GM19023 (cell line): ENCODE results near the gene OAT.
"Not testable (repeated sequence)": the region's sequence is repeated elsewhere in the genome, so short reads cannot be mapped to it uniquely, and the experiment has no call there.

Experiments used
- ATAC-seq: cut with Tn5 transposase; IDR thresholded peaks from one replicate; pipeline ENCODE4 v1.9.1; 2021; ENCODE audit warnings: mild to moderate bottlenecking, moderate library complexity; ENCODE audit not compliant: unreplicated experiment

The OAT gene

GRCh38 chr10:124379609-124380193 is 39.0 kb downstream of the OAT start:
- ATAC-seq: no peak

- no peak for ATAC-seq
Measured at GRCh38 chr10:124378881-124379471, 39.7 kb downstream of the OAT start.

GRCh38 chr10:124378271-124378670 is 40.5 kb downstream of the OAT start:
- no peak for ATAC-seq

- no peak for ATAC-seq
Measured at GRCh38 chr10:124377101-124377500, 41.6 kb downstream of the OAT start.

GRCh38 chr10:124376411-124376810 is 42.3 kb downstream of the OAT start:
- ATAC-seq: no peak

- no peak for ATAC-seq
Measured at GRCh38 chr10:124375691-124376090, 43.0 kb downstream of the OAT start.

GRCh38 chr10:124375353-124375614 is 43.4 kb downstream of the OAT start:
- ATAC-seq: no peak

GRCh38 chr10:124374535-124375352 is 44.0 kb downstream of the OAT start:
- ATAC-seq: no peak

- no peak for ATAC-seq
Measured at GRCh38 chr10:124372899-124373298, 45.8 kb downstream of the OAT start.

GRCh38 chr10:124370426-124370825 is 48.3 kb downstream of the OAT start:
- ATAC-seq: no peak

GRCh38 chr10:124369986-124370385 is 48.7 kb downstream of the OAT start:
- no peak for ATAC-seq

- not testable (repeated sequence) for ATAC-seq
Measured at GRCh38 chr10:124369533-124369932, 49.2 kb downstream of the OAT start.

- no peak for ATAC-seq
Measured at GRCh38 chr10:124369066-124369465, 49.7 kb downstream of the OAT start.

GRCh38 chr10:124367936-124368335 is 50.8 kb downstream of the OAT start:
- ATAC-seq: no peak

GRCh38 chr10:124367414-124367813 is 51.3 kb downstream of the OAT start:
- ATAC-seq: no peak

GRCh38 chr10:124366825-124367224 is 51.9 kb downstream of the OAT start:
- no peak for ATAC-seq

GRCh38 chr10:124366343-124366742 is 52.4 kb downstream of the OAT start:
- no peak for ATAC-seq

GRCh38 chr10:124364674-124365073 is 54.0 kb downstream of the OAT start:
- ATAC-seq: no peak

GRCh38 chr10:124362568-124362967 is 56.2 kb downstream of the OAT start:
- ATAC-seq: no peak

- ATAC-seq: no peak
Measured at GRCh38 chr10:124359336-124359832, 59.3 kb downstream of the OAT start.

- no peak for ATAC-seq
Measured at GRCh38 chr10:124357561-124357885, 61.2 kb downstream of the OAT start.
